Testis (tissue), 3 donors: ENCODE measurements around the gene CSTB. TPM values are rescaled to one million over a fixed set of nuclear protein-coding genes. Genes with fewer than 3 reads are reported as not detected.
A peak's percentile ranks its signal among the peaks of the same experiment; 100 is the strongest.

Experiments
- DNase-seq: peaks from one replicate; pipeline ENCODE4 v3.0.0-alpha.2; 2019
- H3K27ac ChIP-seq, 2 donors: fragments of 200-600 bp; sonication (generic); one replicate each; pipeline ENCODE4 v1.5.1; 2019
- H3K27me3 ChIP-seq: fragments of 200-600 bp; sonication (generic); one replicate; pipeline ENCODE4 v1.5.1; 2019
- H3K36me3 ChIP-seq: fragments of 200-600 bp; sonication (generic); one replicate; pipeline ENCODE4 v1.5.1; 2017; ENCODE audit warnings: low read depth; ENCODE audit errors: missing control alignments
- H3K4me1 ChIP-seq: fragments of 200-600 bp; sonication (generic); one replicate; pipeline ENCODE4 v1.5.1; 2019
- H3K4me3 ChIP-seq, 2 donors: fragments of 200-600 bp; sonication (generic); one replicate each; pipeline ENCODE4 v1.5.1; 2017 to 2019
- H3K9me3 ChIP-seq: fragments of 200-600 bp; sonication (generic); one replicate; pipeline ENCODE4 v1.5.1; 2017
- POLR2A ChIP-seq: fragments of 450-650 bp; IDR thresholded peaks from one replicate; pipeline ENCODE4 v1.6.1; 2017; ENCODE audit warnings: antibody characterized with exemption, mild to moderate bottlenecking, moderate library complexity
- WGBS, 2 donors: methylation state at CpG; one replicate each; pipeline ENCODE4 v1.1.5; 2018; 5-methylcytosine and 5-hydroxymethylcytosine counted together
- intact Hi-C: fragments of 100-400 bp; cut with DNase I; formaldehyde crosslinking; loops from one replicate; pipeline ENCODE4 v1.15.1; 2023; ENCODE audit warnings: low total_unique reads
- polyA plus RNA-seq: library from polyadenylated mRNA; stranded (reverse); fragments of 350-450 nt; fragmentation: Illumina TruSeq; extraction: RNeasy Lipid Tissue Mini Kit (QIAGEN cat#74804); gene quantifications from one replicate; pipeline ENCODE4 v1.2.3, GENCODE V29; 2014; ENCODE audit warnings: low read depth, low replicate concordance; ENCODE audit not compliant: insufficient read depth
- total RNA-seq, 2 donors: library from RNA; depleted of rRNA; stranded (reverse); fragments of >200 nt; gene quantifications; one replicate each; pipeline ENCODE4 v1.2.3, GENCODE V29; 2016
- TF ChIP-seq, protein P1 (sequence below), 3 experiments: fragments of 450-650 bp in 2 of 3; fragments of 200-600 bp in 1 of 3; sonication (generic) in 1 of 3; IDR thresholded peaks; one replicate each; pipeline ENCODE4 v1.5.1; 2016 to 2019; ENCODE audit warnings: antibody characterized with exemption in 3 of 3, mild to moderate bottlenecking in 2 of 3, moderate library complexity in 1 of 3

Gene CSTB
- total and polyA plus RNA-seq, 3 donors from 2014 or later, result 23.9 to 49.5 (median 31.0) TPM

DNA sequence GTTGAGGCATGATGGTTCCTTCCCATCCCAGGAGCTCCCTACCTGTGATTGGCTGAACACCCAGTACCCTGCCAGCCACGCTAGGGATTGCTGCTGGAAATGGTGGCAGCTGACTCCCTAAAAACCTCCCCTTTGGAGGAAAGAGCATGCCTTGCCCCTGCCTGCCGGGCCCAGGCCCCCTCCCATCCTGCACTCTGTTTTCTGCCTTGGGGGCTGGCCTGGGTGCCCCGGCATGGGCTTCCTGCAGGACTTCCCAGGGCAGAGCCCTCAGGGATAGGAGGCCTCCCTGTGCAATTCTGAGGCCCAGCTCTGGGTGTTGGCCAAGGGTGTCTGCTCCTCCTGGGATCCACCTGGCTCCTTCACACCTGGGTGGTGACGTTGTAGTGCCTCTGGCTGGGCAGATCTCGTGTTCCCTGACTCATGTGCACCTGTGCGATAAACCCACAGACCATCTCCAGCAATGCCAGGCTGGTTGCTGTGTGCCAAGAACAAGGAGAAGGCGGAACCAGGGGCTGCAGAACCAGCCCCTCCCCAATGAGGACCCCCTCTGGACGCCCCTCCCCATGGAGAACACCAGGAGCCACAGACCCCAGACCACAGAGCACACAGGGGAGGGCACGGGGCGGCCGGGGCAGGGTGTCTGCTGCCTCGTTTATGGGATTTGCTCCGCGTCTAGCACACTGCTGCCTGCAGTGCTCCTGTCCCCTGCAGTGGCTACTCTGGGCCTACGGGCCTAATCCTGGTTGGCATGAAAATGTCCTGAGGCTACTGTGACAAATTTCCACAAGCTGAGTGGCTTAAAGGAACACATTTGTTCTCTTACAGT is 13.6 kb downstream of the CSTB start:
- DNase-seq, result no peak
- WGBS, 2 donors, result 90 to 96% methylated on average over 11 to 15 of the region's 15 CpGs

DNA sequence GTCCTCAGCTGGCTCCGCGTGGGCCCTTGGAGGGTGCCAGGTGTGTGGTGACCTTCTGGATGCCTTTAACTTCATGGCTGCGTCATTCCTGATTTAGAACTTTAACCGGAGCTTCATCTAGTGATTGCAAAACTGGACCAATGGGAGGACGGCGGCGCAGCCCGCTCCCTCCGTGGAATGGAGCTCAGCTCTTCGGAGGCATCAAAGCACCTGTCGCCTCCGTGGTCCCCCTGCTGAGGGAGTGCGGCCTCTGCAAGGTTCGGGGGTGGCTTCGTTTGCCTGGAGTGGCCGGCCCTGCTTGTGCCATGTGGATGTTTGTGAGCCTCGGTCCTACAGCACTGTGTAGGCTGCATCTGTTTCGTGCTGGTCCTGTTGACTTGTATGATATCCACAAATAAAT is 14.2 kb downstream of the CSTB start:
- Histone ChIP-seq H3K9me3 (no peaks in the 10 kb centered on the region), H3K36me3 (no peaks in the 10 kb centered on the region), H3K4me1 (peaks cover 12% of the 10 kb centered on the region), H3K27ac (no peak overlapping the region), H3K4me3 (no peak overlapping the region), H3K27me3 (no peaks in the 10 kb centered on the region)
- intact Hi-C loops, result no loop called here
- TF ChIP-seq POLR2A, result no peak
- WGBS, 2 donors, result 90 to 92% methylated on average over 18 of the region's 18 CpGs
- DNase-seq, result no peak

More for the DNA sequence above, 13.6 kb downstream of the CSTB start:
- Histone ChIP-seq H3K27me3 (no peaks in the 10 kb centered on the region), H3K4me3 (no peak overlapping the region), H3K9me3 (no peaks in the 10 kb centered on the region), H3K27ac (no peak overlapping the region), H3K4me1 (peaks cover 8% of the 10 kb centered on the region), H3K36me3 (no peaks in the 10 kb centered on the region)
- TF ChIP-seq, protein P1, sequence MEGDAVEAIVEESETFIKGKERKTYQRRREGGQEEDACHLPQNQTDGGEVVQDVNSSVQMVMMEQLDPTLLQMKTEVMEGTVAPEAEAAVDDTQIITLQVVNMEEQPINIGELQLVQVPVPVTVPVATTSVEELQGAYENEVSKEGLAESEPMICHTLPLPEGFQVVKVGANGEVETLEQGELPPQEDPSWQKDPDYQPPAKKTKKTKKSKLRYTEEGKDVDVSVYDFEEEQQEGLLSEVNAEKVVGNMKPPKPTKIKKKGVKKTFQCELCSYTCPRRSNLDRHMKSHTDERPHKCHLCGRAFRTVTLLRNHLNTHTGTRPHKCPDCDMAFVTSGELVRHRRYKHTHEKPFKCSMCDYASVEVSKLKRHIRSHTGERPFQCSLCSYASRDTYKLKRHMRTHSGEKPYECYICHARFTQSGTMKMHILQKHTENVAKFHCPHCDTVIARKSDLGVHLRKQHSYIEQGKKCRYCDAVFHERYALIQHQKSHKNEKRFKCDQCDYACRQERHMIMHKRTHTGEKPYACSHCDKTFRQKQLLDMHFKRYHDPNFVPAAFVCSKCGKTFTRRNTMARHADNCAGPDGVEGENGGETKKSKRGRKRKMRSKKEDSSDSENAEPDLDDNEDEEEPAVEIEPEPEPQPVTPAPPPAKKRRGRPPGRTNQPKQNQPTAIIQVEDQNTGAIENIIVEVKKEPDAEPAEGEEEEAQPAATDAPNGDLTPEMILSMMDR (IDR thresholded peaks at IDR 0.05), result no peak
- TF ChIP-seq POLR2A, result no peak
- intact Hi-C loops, result no loop called here

DNA sequence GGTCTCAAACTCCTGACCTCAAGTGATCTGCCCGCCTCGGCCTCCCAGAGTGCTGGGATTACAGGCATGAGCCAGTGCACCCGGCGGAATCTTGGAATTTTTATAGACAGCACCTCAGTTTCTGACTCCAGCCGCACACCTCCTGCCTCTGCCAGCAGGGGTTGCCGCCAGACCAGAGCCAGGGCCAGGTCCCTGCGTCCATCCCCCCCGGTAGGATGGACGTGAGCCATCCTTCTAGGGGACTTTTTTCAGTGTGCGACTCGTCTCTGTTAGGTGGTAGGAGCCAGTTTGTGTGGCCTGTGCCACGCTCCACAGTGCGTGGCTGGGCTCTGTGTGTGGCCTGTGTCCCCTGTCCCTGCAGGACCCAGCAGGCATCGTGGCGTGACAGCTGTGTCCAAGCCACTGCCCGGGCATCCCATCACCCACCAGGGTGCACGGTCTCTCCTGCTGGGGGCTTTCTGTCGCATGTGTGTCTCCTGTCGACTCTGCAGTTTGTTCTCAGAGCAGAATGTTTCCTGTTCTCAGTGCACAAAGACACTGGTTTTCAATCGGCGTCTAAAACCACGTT is 15.6 kb downstream of the CSTB start:
- TF ChIP-seq POLR2A, result no peak
- TF ChIP-seq, protein P1 (IDR thresholded peaks at IDR 0.05), result no peak
- no peak overlapping the region for H3K4me3 ChIP-seq
- no peaks in the 10 kb centered on the region for H3K9me3 ChIP-seq
- H3K4me1 ChIP-seq, result peaks cover 23% of the 10 kb centered on the region
- no peak for DNase-seq
- no peaks in the 10 kb centered on the region for H3K27me3 ChIP-seq
- intact Hi-C loops, result no loop called here
- WGBS, 2 donors, result 95 to 96% methylated on average over 13 to 22 of the region's 22 CpGs
- H3K36me3 ChIP-seq, result no peaks in the 10 kb centered on the region
- no peak overlapping the region for H3K27ac ChIP-seq

DNA sequence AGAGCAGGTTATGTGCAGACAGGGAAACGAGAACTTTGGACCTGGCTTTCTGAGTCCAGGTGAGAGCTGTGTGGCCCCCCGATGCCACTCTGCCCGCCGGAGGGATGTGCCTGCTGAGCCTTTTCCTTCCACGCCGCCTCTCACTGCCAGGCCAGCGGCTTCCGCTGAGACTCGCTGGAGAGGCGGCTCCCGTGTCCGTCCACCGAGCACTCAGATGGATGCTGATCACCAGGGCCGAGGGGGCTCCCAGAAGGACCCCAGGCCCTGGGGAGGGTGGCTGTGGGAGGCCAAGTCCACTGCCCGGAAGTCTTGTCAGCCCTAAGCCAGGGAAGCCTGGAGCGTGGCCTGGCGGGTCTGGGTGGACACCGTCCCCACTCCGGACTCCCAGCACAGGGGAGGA is 16.5 kb downstream of the CSTB start:
- TF ChIP-seq POLR2A, result no peak
- TF ChIP-seq, protein P1 (IDR thresholded peaks at IDR 0.05), result no peak
- WGBS, 2 donors, result 89 to 94% methylated on average over 7 to 19 of the region's 19 CpGs
- H3K27me3 ChIP-seq, result no peaks in the 10 kb centered on the region
- H3K4me3 ChIP-seq, result no peak overlapping the region
- peaks cover 27% of the 10 kb centered on the region for H3K4me1 ChIP-seq
- DNase-seq, result no peak
- H3K27ac ChIP-seq, result no peak overlapping the region
- H3K36me3 ChIP-seq, result no peaks in the 10 kb centered on the region
- intact Hi-C loops, result no loop called here
- no peaks in the 10 kb centered on the region for H3K9me3 ChIP-seq

DNA sequence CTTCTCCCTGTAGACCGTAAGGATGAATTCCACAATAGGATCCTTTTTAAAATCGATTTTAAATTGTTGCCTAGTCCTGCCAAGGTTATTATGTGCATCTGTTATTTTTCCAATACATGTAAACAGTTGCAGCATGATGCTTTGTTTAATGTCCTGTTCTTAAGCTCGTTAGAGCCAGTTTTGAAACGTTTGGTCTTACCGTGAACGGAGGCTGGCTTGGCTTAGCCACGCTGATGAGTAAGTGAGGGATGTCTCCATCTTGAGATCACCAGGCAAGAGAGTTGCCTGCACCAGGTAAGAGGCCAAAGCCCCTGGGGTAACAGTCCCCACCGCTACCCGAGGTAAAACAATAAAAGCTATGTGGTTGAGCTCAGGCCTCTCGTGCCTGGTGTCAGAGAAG is 17.3 kb downstream of the CSTB start:
- intact Hi-C loops, result no loop called here
- no peak for DNase-seq
- Histone ChIP-seq H3K4me1 (peaks cover 31% of the 10 kb centered on the region), H3K4me3 (no peak overlapping the region), H3K27ac (peak overlapping the region; percentile 64 to 74), H3K36me3 (no peaks in the 10 kb centered on the region), H3K9me3 (no peaks in the 10 kb centered on the region), H3K27me3 (no peaks in the 10 kb centered on the region)
- TF ChIP-seq, protein P1 (IDR thresholded peaks at IDR 0.05), result no peak
- TF ChIP-seq POLR2A, result no peak
- 70 to 72% methylated on average over 10 of the region's 10 CpGs for WGBS, 2 donors
